Hepatocyte (in vitro differentiated cells): ENCODE results near the gene NUDT3. TPM values are rescaled to one million over a fixed set of nuclear protein-coding genes. Genes with fewer than 3 reads are reported as not detected.

Source experiments
- DNase-seq: peaks from one replicate; pipeline ENCODE4 v3.0.0-alpha.2; 2016; ENCODE audit warnings: low spot score
- H2AFZ ChIP-seq: fragments of 200-600 bp; sonication (generic); 2 replicates; pipeline ENCODE4 v1.6.0; 2016; ENCODE audit warnings: antibody characterized with exemption, mild to moderate bottlenecking
- H3K27ac ChIP-seq: fragments of 200-600 bp; sonication (generic); 2 replicates; pipeline ENCODE4 v1.5.1; 2016; ENCODE audit warnings: mild to moderate bottlenecking
- H3K27me3 ChIP-seq: fragments of 200-600 bp; sonication (generic); 2 replicates; pipeline ENCODE4 v1.6.1; 2016
- H3K36me3 ChIP-seq: fragments of 200-600 bp; sonication (generic); replicated peaks from 2 replicates; pipeline ENCODE4 v1.5.1; 2016; ENCODE audit warnings: low read depth; ENCODE audit not compliant: insufficient read depth
- H3K4me1 ChIP-seq: fragments of 200-600 bp; sonication (generic); 2 replicates; pipeline ENCODE4 v1.5.1; 2016; ENCODE audit warnings: mild to moderate bottlenecking, moderate library complexity; ENCODE audit not compliant: insufficient read depth
- H3K4me2 ChIP-seq: fragments of 200-600 bp; sonication (generic); 2 replicates; pipeline ENCODE4 v1.6.0; 2016
- H3K4me3 ChIP-seq: fragments of 200-600 bp; sonication (generic); 2 replicates; pipeline ENCODE4 v1.5.1; 2016; ENCODE audit warnings: mild to moderate bottlenecking
- H3K79me2 ChIP-seq: fragments of 200-600 bp; sonication (generic); 2 replicates; pipeline ENCODE4 v1.6.0; 2017; ENCODE audit warnings: mild to moderate bottlenecking
- H3K9me2 ChIP-seq: fragments of 200-600 bp; sonication (generic); replicated peaks from 2 replicates; pipeline ENCODE4 v1.6.0; 2017; ENCODE audit warnings: mild to moderate bottlenecking; ENCODE audit not compliant: insufficient read depth
- H3K9me3 ChIP-seq: fragments of 200-600 bp; sonication (generic); 2 replicates; pipeline ENCODE4 v1.5.1; 2016; ENCODE audit warnings: low read depth, mild to moderate bottlenecking
- H4K20me1 ChIP-seq: fragments of 200-600 bp; sonication (generic); 2 replicates; pipeline ENCODE4 v1.6.0; 2016; ENCODE audit warnings: mild to moderate bottlenecking; ENCODE audit not compliant: insufficient read depth, poor library complexity, severe bottlenecking
- CTCF ChIP-seq: fragments of 200-600 bp; sonication (generic); IDR thresholded peaks from 2 replicates; pipeline ENCODE4 v1.5.1; 2016; ENCODE audit warnings: antibody characterized with exemption, mild to moderate bottlenecking; ENCODE audit not compliant: poor library complexity
- EZH2 ChIP-seq: fragments of 200-600 bp; sonication (generic); IDR thresholded peaks from 2 replicates; pipeline ENCODE4 v1.6.1; 2016; ENCODE audit warnings: antibody characterized with exemption, mild to moderate bottlenecking, borderline replicate concordance
- EZH2phosphoT487 ChIP-seq: fragments of 200-600 bp; sonication (generic); IDR thresholded peaks from one replicate; pipeline ENCODE4 v1.6.1; 2018; ENCODE audit warnings: antibody characterized with exemption, mild to moderate bottlenecking, low read depth, moderate library complexity; ENCODE audit not compliant: unreplicated experiment, severe bottlenecking
- WGBS: methylation state at CpG from one replicate; pipeline ENCODE4 v1.1.6; 2016; ENCODE audit warnings: low lambda C conversion rate; ENCODE audit errors: missing lambda C conversion rate; 5-methylcytosine and 5-hydroxymethylcytosine counted together
- polyA plus RNA-seq: library from polyadenylated mRNA; unstranded; fragments of >200 nt; fragmentation: Nextera tagmentation; extraction: Ambion mirVana; gene quantifications from 2 replicates; pipeline ENCODE4 v1.2.1, GENCODE V29; 2016
- total RNA-seq: library from RNA; depleted of rRNA; stranded (reverse); fragments of >200 nt; gene quantifications from 2 replicates; pipeline ENCODE4 v1.2.3, GENCODE V29; 2014

Gene NUDT3
- total and polyA plus RNA-seq, 2 experiments from 2014 or later, result 6.2 to 20.4 TPM

GRCh38 chr6:34416877-34417371, 24.5 kb upstream of the NUDT3 start:
- H3K4me2 ChIP-seq, result no peak overlapping the region
- DNase-seq, result no peak
- H3K9me2 ChIP-seq, result no peaks in the 10 kb centered on the region
- no peak overlapping the region for H3K27ac ChIP-seq
- H3K9me3 ChIP-seq, result no peaks in the 10 kb centered on the region
- H3K36me3 ChIP-seq, result peaks cover 3% of the 10 kb centered on the region
- peaks cover 6% of the 10 kb centered on the region for H3K4me1 ChIP-seq
- H4K20me1 ChIP-seq, result no peaks in the 10 kb centered on the region
- no peaks in the 10 kb centered on the region for H3K27me3 ChIP-seq
- H3K4me3 ChIP-seq, result no peak overlapping the region
- TF ChIP-seq CTCF (no peak), EZH2 (no peak), EZH2phosphoT487 (no peak)
- peaks cover 11% of the 10 kb centered on the region for H3K79me2 ChIP-seq
- WGBS, result 89% methylated on average over 7 of the region's 7 CpGs
- H2AFZ ChIP-seq, result no peak overlapping the region

GRCh38 chr6:34414999-34415858, 22.8 kb upstream of the NUDT3 start:
- H3K27me3 ChIP-seq, result no peaks in the 10 kb centered on the region
- H3K4me2 ChIP-seq, result peak overlapping the region; percentile 26
- peak; percentile 81 for DNase-seq
- peaks cover 6% of the 10 kb centered on the region for H3K4me1 ChIP-seq
- no peaks in the 10 kb centered on the region for H3K9me2 ChIP-seq
- H2AFZ ChIP-seq, result no peak overlapping the region
- H3K9me3 ChIP-seq, result no peaks in the 10 kb centered on the region
- TF ChIP-seq EZH2 (no peak), CTCF (peak; percentile 65), EZH2phosphoT487 (no peak)
- no peak overlapping the region for H3K4me3 ChIP-seq
- H4K20me1 ChIP-seq, result no peaks in the 10 kb centered on the region
- WGBS, result 78% methylated on average over 11 of the region's 11 CpGs
- H3K36me3 ChIP-seq, result no peaks in the 10 kb centered on the region
- H3K79me2 ChIP-seq, result peaks cover 6% of the 10 kb centered on the region
- peak overlapping the region; percentile 57 for H3K27ac ChIP-seq

GRCh38 chr6:34412643-34413214, 20.3 kb upstream of the NUDT3 start:
- Histone ChIP-seq H2AFZ (no peak overlapping the region), H3K27ac (no peak overlapping the region), H3K79me2 (no peaks in the 10 kb centered on the region), H3K4me1 (peaks cover 6% of the 10 kb centered on the region), H3K27me3 (no peaks in the 10 kb centered on the region), H3K36me3 (no peaks in the 10 kb centered on the region), H4K20me1 (no peaks in the 10 kb centered on the region), H3K4me3 (no peak overlapping the region), H3K9me3 (no peaks in the 10 kb centered on the region), H3K4me2 (no peak overlapping the region), H3K9me2 (no peaks in the 10 kb centered on the region)
- WGBS, result 94% methylated on average over 5 of the region's 5 CpGs
- no peak for TF ChIP-seq EZH2phosphoT487
- TF ChIP-seq CTCF, result no peak
- no peak for TF ChIP-seq EZH2
- no peak for DNase-seq
